GM18505 (cell line): ENCODE results near the gene CACNG6.

Source experiments
- ATAC-seq: cut with Tn5 transposase; IDR thresholded peaks from one replicate; pipeline ENCODE4 v1.9.1; 2021; ENCODE audit not compliant: unreplicated experiment
- POLR2A ChIP-seq: IDR thresholded peaks from 4 replicates; pipeline ENCODE4 v1.6.1; 2011; ENCODE audit warnings: borderline replicate concordance; ENCODE audit not compliant: insufficient read depth, insufficient read length; ENCODE audit errors: extremely low read depth

CACNG6 gene

DNA sequence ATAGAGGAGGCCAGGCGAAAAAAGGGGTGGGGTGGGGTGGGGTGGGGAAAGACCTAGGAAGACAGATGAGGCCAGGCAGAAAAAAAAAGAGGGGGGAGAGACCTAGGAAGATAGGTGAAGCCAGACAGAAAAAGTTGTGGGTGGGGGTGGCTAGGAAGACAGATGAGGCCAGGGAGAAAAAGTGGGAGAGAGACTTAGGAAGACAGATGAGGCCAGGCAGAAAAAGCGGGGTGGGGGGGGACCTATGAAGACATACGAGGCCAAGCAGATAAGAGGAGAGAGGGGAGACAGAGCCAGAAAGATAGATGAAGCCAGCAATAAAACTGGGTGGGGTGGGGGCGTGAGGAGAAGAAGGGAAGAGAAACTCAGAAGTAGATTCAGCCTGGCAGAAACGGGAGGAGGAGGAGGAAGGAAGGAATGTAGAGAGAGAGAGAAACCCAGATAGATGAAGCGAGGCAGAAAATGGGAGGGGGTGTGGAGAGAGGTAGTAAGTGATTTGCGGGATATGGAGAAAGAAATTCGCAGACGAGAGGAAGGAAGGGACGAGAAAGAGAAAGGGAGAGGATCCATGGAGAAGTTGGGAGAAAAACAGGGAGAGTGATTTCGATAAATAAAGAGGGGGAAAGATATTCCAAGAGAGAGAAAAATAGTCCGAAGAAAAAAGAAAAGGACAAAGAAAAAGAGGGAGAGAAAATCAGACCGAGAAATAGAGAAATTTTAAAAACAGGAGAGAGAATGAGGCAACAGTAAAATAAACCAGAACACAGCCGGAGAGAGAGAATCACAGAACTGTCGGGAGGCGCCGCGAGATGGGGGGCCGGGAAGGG is 12.2 kb upstream of the CACNG6 start:
- no peak for TF ChIP-seq POLR2A

DNA sequence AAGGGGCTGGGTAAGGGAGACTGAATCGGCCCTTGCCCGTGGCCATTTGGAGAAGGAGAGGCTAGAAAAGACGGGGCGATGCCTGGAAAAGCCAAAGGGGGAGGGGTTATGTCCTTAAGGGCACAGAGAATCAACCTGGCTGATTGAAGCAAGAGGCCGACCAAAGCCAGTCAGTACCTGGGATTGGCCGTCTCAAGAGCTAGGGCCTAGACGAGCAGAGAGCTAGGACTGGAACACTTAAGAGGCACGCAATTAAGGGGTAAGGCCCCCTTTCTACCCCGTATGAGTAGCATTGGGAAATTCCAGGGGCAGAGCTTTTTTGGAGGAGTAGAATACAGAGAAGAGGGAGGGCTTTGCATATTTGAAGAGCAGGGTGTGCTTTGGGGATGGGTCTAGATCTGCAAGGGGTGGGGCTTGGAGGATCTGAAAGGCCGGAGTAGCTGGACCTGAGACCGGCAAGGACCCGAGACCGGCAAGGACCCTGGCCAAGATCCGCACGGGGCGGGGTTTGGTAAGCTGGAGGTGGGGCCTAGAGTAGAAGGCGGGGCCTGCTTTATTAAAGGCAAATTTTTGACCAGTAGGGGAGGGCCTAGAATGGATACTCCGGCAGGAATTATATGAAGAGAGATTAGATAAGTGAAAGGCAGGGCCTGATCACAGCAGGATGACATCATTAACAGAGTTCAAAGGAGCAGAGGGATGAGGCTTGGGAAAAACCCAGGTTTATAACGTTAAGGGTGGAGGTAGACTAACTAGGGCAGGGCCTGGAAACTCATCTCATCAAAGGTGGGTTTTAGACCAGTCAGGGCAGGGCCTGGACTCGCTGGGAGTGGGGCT is 10.7 kb upstream of the CACNG6 start:
- no peak for TF ChIP-seq POLR2A
- ATAC-seq: no peak

More for the DNA sequence above, 12.2 kb upstream of the CACNG6 start:
- no peak for ATAC-seq

DNA sequence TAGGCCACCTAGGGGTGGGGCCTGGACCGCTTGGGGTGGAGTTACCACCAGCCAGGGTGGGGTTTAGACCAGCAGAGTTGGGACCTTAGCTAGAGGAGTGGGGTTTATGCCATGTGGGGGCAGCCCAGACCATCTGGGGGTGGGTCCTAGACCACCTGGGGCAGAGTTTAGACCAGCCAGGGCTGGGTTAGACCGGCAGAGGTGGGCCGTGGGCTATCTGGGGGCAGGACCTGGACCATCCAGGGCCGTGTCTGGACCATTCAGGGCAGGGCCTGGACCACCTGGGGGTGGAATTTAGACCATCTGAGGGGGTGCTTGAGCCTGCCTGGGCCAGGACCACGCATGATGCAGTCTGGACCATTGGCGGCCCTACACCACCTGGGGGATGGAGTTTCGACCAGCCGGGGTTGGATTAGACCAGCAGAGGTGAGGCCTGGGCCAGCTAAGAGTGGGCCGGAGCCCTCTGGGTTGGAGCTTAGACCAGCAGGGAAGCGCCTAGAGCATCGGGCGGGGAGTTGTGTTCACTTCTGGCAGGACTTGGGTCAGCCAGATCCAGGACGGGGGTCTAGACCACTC is 10.0 kb upstream of the CACNG6 start:
- ATAC-seq: no peak
- TF ChIP-seq POLR2A: no peak

DNA sequence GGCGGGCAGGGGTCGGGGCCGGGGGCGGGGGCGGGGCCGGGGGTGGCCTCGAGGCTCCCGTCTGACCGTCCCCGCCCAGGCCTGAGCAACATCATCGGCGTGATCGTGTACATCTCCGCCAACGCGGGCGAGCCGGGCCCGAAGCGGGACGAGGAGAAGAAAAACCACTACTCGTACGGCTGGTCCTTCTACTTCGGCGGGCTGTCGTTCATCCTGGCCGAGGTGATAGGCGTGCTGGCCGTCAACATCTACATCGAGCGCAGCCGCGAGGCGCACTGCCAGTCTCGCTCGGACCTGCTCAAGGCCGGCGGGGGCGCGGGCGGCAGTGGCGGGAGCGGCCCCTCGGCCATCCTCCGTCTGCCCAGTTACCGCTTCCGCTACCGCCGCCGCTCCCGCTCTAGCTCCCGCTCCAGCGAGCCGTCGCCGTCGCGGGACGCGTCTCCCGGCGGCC is 9.4 kb upstream of the CACNG6 start:
- ATAC-seq: no peak

DNA sequence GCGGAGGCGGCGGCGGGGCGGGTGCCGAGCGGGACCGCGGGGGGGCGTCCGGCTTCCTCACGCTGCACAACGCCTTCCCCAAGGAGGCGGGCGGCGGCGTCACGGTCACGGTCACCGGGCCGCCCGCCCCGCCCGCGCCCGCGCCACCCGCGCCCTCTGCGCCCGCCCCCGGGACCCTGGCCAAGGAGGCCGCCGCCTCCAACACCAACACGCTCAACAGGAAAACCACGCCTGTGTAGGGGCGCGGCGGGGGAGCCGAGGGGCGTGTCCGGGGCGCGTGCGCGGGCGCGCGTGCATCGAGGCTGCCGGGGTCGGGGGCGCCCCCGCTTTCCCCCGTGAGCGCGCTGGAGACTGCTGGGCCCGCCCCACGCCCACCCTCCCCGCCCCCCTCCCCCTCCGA is 8.8 kb upstream of the CACNG6 start:
- no peak for TF ChIP-seq POLR2A
- no peak for ATAC-seq

More for the DNA sequence above, 9.4 kb upstream of the CACNG6 start:
- no peak for TF ChIP-seq POLR2A

DNA sequence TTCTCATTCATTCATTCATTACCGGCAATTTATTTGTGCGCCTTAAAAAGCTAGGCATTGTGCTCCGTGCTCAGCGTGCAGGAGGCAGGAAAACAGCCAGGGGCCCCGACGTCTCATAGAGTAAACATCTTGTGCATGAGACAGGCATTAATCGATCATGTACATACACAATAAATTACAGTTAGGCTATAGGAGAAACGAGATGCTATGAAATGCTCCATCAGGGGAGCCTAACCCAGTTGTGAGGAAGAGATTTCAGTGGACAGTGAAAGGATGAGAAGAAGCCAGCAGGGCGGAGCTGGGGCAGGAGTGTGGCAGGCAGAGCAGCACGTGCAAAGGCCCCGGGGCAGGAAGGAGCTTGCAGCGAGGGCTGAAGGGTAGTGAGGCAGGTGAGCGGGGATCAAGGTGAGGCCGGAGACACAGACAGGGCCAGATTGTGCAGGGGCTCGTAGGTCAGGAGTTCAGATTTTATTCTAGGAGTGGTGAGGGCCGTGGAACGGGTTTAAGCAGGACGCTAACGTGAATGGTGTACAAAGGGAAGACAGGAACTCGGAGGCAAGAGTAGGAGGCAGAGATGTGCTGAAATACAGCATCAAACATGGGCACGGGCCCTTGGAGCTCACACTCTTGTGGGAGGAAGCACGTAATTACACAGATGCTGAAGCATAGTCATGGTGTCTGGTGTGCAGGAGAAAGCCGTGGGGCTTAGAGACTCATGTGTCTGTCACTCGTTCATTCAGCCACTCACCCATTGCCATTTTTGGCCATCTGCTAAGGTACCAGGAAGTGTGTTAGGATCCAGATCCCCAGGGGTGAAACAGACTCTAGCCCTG is 7.8 kb upstream of the CACNG6 start:
- TF ChIP-seq POLR2A: no peak
- no peak for ATAC-seq

DNA sequence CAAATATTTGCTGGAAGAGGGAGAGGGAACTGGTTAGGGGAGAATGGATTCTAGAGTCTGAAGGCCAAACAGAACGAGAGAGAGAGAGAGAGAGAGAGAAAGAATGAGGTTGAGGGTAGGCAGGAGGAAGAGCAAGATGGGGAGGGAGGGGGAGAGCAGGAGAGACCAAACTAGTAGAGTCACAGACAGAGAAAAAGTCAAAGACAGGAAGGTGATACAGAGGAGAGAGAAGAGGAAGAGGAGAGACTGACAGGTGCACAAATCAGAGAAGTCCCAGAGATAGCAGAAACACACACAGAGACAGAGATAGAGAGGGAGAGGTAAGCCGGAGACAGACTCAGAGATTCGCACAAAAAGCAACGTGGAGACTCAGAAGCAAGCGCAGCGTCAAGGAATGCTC is 5.6 kb upstream of the CACNG6 start:
- TF ChIP-seq POLR2A: no peak
- ATAC-seq: no peak

DNA sequence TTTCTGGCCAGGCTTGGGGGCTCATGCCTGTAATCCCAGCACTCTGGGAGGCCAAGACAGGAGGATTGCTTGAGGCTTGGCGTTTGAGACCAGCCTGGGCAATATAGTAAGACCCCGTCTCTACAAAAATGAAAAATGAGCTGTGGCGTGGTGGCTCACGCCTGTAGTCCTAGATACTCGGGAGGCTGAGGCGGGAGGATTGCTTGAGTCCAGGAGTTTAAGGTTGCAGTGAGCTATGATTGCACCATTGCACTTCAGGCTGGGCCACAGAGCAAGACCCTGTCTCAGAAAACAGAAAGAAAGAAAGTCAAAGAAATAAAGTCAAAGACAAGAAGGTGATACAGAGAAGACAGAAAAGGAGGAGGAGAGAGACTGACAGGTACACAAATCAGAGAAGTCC is 2.5 kb upstream of the CACNG6 start:
- ATAC-seq: no peak

DNA sequence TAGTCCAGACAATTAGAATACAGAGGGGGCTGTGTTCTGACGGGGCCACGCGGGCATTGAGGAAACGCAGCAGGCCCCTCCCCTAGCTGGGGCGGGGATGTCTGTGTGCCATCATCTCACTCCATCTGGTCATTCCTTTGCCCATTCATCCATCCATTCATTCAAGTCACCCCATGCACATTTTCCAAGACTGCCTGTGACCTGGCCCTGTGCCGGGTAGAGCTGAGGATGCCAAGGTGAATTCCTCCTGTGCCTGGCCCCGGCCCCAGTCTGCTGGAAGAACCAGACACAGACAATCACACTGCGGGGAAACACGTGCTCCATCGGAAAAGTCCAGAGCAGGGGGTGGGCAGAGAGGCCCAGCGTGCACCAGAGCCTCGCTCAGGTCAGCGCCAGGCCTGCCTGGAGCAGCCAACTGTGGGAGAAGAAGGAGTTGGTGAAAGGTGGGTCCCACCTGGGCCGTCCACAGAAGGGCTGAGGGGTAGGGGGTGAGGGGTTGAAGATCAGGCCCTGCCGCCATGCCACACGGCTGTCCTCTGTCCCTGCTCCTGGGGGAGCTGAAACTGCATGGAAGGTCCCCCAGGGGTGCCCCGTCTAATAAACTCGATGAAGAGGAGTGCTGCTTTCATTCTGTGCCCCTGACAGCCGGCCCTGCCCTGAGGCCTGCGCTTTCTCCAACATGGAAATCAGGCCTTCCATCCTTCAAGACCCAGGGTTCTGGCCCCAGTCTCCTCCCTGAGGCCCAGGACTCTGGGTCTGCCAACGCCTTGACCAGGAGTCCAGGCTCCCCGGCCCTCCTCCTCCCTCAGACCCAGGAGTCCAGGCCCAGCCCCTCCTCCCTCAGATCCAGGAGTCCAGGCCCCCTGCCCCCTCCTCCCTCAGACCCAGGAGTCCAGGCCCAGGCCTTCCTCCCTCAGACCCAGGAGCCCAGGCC is 1.6 kb upstream of the CACNG6 start:
- ATAC-seq: no peak
- no peak for TF ChIP-seq POLR2A

More for the DNA sequence above, 2.5 kb upstream of the CACNG6 start:
- TF ChIP-seq POLR2A: no peak

DNA sequence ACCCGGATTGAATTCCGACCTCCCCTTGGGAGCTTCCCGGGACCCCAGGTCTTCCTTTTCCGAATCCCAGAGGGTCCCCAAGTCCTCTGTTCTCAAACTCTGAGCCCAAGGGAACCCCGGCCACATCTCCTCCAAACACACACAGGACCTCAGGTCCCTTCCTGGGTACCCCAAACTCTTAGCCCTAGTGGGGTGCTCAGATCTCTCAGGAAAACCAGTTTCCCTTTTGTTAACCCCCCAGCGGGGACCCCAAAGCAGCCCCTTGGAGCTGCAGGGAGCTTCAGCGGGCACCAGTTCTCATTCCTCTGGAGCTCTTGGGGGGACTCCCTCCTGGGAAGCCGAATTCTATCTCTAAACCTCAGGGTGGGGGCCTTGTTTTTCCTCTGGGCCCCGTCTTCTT is 774 bp downstream of the CACNG6 start:
- no peak for TF ChIP-seq POLR2A
- ATAC-seq: no peak

DNA sequence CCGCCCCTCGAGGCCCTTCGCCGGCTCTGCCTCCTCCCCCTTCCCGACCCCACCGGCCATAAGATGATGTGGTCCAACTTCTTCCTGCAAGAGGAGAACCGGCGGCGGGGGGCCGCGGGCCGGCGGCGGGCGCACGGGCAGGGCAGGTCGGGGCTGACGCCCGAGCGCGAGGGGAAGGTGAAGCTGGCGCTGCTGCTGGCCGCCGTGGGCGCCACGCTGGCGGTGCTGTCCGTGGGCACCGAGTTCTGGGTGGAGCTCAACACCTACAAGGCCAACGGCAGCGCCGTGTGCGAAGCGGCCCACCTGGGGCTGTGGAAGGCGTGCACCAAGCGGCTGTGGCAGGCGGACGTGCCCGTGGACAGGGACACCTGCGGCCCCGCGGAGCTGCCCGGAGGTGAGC is 1.4 kb downstream of the CACNG6 start:
- TF ChIP-seq POLR2A: no peak
- no peak for ATAC-seq

DNA sequence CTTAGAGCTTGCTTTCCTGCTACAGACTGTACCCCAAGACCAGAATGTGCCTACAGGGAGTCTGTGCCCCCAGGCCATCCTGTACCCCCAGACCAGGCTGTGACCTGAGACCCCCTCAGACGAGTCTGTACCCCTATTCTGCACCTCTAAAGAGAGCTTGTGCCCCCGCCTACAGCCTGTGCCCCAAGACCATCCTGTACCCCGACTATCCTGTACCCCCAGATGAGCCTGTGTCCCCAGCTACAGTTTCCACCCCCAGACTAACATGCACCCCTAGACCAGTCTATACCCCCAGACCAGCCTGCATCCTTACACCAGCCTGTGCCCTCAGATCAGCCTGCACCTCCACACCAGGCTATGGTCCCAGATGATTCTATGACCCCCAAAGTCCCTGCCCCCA is 2.0 kb downstream of the CACNG6 start:
- TF ChIP-seq POLR2A: no peak
- ATAC-seq: no peak

DNA sequence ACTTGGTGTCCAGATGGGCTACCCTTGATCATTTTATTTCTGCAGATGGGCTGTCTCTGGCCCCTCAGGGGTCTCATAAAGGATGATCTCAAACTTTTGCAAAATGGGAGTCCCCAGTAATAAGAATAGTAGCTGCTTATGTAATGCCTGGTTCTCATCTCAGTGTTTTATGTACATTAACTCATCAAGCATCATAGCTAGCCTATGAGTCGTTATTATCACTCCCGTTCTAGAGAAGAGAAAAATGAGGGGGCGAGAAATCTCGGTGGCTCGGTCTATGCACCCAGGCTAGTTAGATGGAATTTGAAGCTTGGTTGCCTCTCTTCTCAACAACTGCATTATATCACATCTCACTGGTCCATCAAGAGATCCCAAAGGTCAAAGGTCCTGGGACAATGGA is 3.4 kb downstream of the CACNG6 start:
- ATAC-seq: no peak
- no peak for TF ChIP-seq POLR2A

DNA sequence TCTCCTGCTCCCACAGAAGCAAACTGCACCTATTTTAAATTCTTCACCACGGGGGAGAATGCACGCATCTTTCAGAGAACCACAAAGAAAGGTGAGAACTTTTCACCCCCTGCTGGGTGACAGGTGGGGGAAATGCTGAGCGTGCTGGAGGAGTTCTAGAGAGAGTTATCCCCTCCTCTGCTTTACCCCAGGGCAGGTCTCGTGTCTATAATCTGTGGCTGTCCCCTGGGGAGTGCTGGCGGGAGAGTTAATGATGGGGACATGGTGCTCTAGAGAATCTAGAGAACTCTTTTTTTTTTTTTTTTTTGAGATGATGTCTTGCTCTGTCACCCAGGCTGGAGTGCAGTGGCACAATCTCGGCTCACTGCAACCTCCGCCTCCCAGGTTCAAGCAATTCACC is 6.8 kb downstream of the CACNG6 start:
- no peak for ATAC-seq
- TF ChIP-seq POLR2A: no peak
